ENCODE measurements around the gene GPATCH8. TPM values are rescaled to one million over a fixed set of nuclear protein-coding genes. Genes with fewer than 3 reads are reported as not detected.

GPATCH8 gene
- polyA plus RNA-seq, 3 donors: 37.9 to 62.8 (median 59.8) TPM

- DNase-seq: no peak
Measured at GRCh38 chr17:44359458-44360143, 143.6 kb downstream of the GPATCH8 start.

GRCh38 chr17:44359006-44359405 lies 144.2 kb downstream of the GPATCH8 start:
- DNase-seq: no peak

GRCh38 chr17:44358066-44358465 lies 145.1 kb downstream of the GPATCH8 start:
- no peak for DNase-seq

GRCh38 chr17:44356241-44356640 lies 147.0 kb downstream of the GPATCH8 start:
- no peak for DNase-seq

- DNase-seq: no peak
Measured at GRCh38 chr17:44355642-44356099, 147.5 kb downstream of the GPATCH8 start.

GRCh38 chr17:44354582-44355561 lies 148.3 kb downstream of the GPATCH8 start:
- no peak for DNase-seq

- DNase-seq: no peak
Measured at GRCh38 chr17:44353672-44354331, 149.4 kb downstream of the GPATCH8 start.

- DNase-seq: no peak
Measured at GRCh38 chr17:44352828-44353671, 150.2 kb downstream of the GPATCH8 start.

- DNase-seq: no peak
Measured at GRCh38 chr17:44351961-44352827, 151.0 kb downstream of the GPATCH8 start.

- DNase-seq: no peak
Measured at GRCh38 chr17:44351464-44351863, 151.7 kb downstream of the GPATCH8 start.

GRCh38 chr17:44350733-44351226 lies 152.4 kb downstream of the GPATCH8 start:
- DNase-seq: no peak

GRCh38 chr17:44349553-44350070 lies 153.6 kb downstream of the GPATCH8 start:
- DNase-seq: no peak

GRCh38 chr17:44348988-44349364 lies 154.2 kb downstream of the GPATCH8 start:
- DNase-seq: no peak

GRCh38 chr17:44348234-44348987 lies 154.8 kb downstream of the GPATCH8 start:
- no peak for DNase-seq

Other genes with a start within 250 kb of the GPATCH8 start
- 10 to 100 TPM in 1 of 3 donors, 1 to 10 TPM in 2; 6.4 to 11.2 (median 8.5) TPM for gene SLC4A1, start 235.3 kb downstream of the GPATCH8 start, polyA plus RNA-seq (ENCODE audit: insufficient read length in 3 of 3)
- gene RUNDC3A, start 194.8 kb downstream of the GPATCH8 start, polyA plus RNA-seq (ENCODE audit: insufficient read length in 3 of 3): 1 to 10 TPM; 1.7 to 2.7 (median 1.7) TPM
- gene SLC25A39, start 178.6 kb downstream of the GPATCH8 start, polyA plus RNA-seq (ENCODE audit: insufficient read length in 3 of 3): 100 to 1,000 TPM; 107 to 135 (median 117) TPM
- gene GRN, start 158.1 kb downstream of the GPATCH8 start, polyA plus RNA-seq (ENCODE audit: insufficient read length in 3 of 3): 100 to 1,000 TPM; 270 to 310 (median 292) TPM
- 10 to 100 TPM; 42.7 to 54.6 (median 49.1) TPM for gene FAM171A2, start 139.6 kb downstream of the GPATCH8 start, polyA plus RNA-seq (ENCODE audit: insufficient read length in 3 of 3)
- 1 to 10 TPM; 5.4 to 7.0 (median 5.5) TPM for gene ITGA2B, start 113.8 kb downstream of the GPATCH8 start, polyA plus RNA-seq (ENCODE audit: insufficient read length in 3 of 3)
- 10 to 100 TPM; 30.7 to 48.9 (median 38.2) TPM for gene FZD2, start 54.1 kb upstream of the GPATCH8 start, polyA plus RNA-seq (ENCODE audit: insufficient read length in 3 of 3)
- 1 to 10 TPM; 1.7 to 3.5 (median 3.3) TPM for gene MEIOC, start 153.1 kb upstream of the GPATCH8 start, polyA plus RNA-seq (ENCODE audit: insufficient read length in 3 of 3)
- 10 to 100 TPM; 33.7 to 34.4 (median 34.2) TPM for gene CCDC43, start 186.4 kb upstream of the GPATCH8 start, polyA plus RNA-seq (ENCODE audit: insufficient read length in 3 of 3)
- 10 to 100 TPM; 12.0 to 21.5 (median 18.5) TPM for gene DBF4B, start 205.3 kb upstream of the GPATCH8 start, polyA plus RNA-seq (ENCODE audit: insufficient read length in 3 of 3)